CD4-positive, CD25-positive, alpha-beta regulatory T cell (primary cell): Measurements from ENCODE around the gene ITIH3. TPM values are rescaled to one million over a fixed set of nuclear protein-coding genes. Genes with fewer than 3 reads are reported as not detected.
"Not testable (repeated sequence)": the region's sequence is repeated elsewhere in the genome, so short reads cannot be mapped to it uniquely, and the experiment has no call there.

Experiments used
- ATAC-seq, 2 donors: fragments of 150-1000 bp; cut with Tn5 transposase; one replicate each; pipeline ENCODE4 v1.10.0; 2021; ENCODE audit warnings: low read depth in 2 of 2, moderate number of reproducible peaks in 2 of 2, moderate library complexity in 1 of 2
- DNase-seq, 3 donors: peaks; one replicate each; pipeline versions ENCODE4 v3.0.0 to v3.0.0-alpha.2; 2012 to 2022; ENCODE audit warnings: mixed read lengths in 1 of 3
- H3K27ac ChIP-seq: one replicate; pipeline ENCODE4 v1.7.0; 2013; ENCODE audit warnings: mild to moderate bottlenecking, low read length; ENCODE audit not compliant: insufficient read depth, poor library complexity, severe bottlenecking
- H3K27me3 ChIP-seq: one replicate; pipeline ENCODE4 v1.7.0; 2013; ENCODE audit warnings: low read length; ENCODE audit not compliant: control insufficient read depth, insufficient read depth
- H3K36me3 ChIP-seq: one replicate; pipeline ENCODE4 v1.7.0; 2013; ENCODE audit warnings: mild to moderate bottlenecking, low read length, moderate library complexity; ENCODE audit not compliant: control insufficient read depth, insufficient read depth
- H3K4me1 ChIP-seq: 2 replicates; pipeline ENCODE4 v1.7.0; 2013; ENCODE audit warnings: mild to moderate bottlenecking, low read length; ENCODE audit not compliant: insufficient read depth, control insufficient read depth, poor library complexity, severe bottlenecking
- H3K4me3 ChIP-seq: one replicate; pipeline ENCODE4 v1.7.0; 2013; ENCODE audit warnings: low read depth, mild to moderate bottlenecking, low read length, moderate library complexity
- H3K9me3 ChIP-seq, 2 experiments: 1 replicate in 1 of 2; 2 replicates in 1 of 2; pipeline ENCODE4 v1.7.0; 2013; ENCODE audit warnings: low read length in 2 of 2, mild to moderate bottlenecking in 1 of 2, moderate library complexity in 1 of 2; ENCODE audit not compliant: control insufficient read depth in 2 of 2
- H3K27ac Mint-ChIP-seq, 3 donors: one replicate each; pipeline ENCODE4 v1.8.0; 2020 to 2022; ENCODE audit warnings: mild to moderate bottlenecking in 3 of 3, mixed read lengths in 3 of 3, moderate library complexity in 2 of 3
- H3K27me3 Mint-ChIP-seq: one replicate; pipeline ENCODE4 v1.8.0; 2022; ENCODE audit warnings: mild to moderate bottlenecking, mixed read lengths
- H3K36me3 Mint-ChIP-seq: one replicate; pipeline ENCODE4 v1.8.0; 2020; ENCODE audit warnings: mixed read lengths
- H3K4me1 Mint-ChIP-seq, 4 donors: one replicate each; pipeline ENCODE4 v1.8.0; 2020 to 2022; ENCODE audit warnings: mixed read lengths in 4 of 4, mild to moderate bottlenecking in 1 of 4
- H3K4me3 Mint-ChIP-seq, 4 donors: one replicate each; pipeline ENCODE4 v1.8.0; 2020 to 2022; ENCODE audit warnings: mild to moderate bottlenecking in 4 of 4, mixed read lengths in 4 of 4, moderate library complexity in 3 of 4
- H3K9me3 Mint-ChIP-seq, 7 donors: one replicate each; pipeline ENCODE4 v1.8.0; 2020 to 2022; ENCODE audit warnings: mixed read lengths in 7 of 7, mild to moderate bottlenecking in 3 of 7, moderate library complexity in 2 of 7
- polyA plus RNA-seq, 4 donors: library from polyadenylated mRNA; unstranded; fragments of 300-500 nt; fragmentation: Illumina TruSeq; gene quantifications; one replicate each; pipeline ENCODE4 v1.2.3, GENCODE V29; 2021
- total RNA-seq: library from RNA; stranded (reverse); gene quantifications from one replicate; pipeline ENCODE4 v1.2.3, GENCODE V29; 2022

Gene ITIH3
- total and polyA plus RNA-seq, 5 donors from 2014 or later: 0.63 to 1.5 TPM; not detected in 3

DNA sequence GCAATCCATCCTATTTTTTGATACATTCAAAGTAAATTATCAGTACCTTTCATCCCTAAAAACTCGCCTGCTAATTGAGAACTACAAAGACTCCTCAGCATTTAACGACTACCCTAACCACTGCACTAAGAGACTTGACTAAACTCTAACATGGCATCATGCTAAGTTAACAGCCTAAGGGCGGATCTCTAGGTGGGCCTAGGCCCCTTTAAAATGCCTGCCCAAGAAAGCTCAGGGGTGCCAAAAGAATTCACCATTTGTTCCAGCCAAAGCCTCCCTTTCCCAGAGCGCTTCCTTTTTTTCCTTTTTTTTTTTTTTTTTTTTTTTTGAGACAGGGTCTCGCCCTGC is 23.3 kb upstream of the ITIH3 start:
- peaks cover 6% of the 10 kb centered on the region for H3K27me3 Mint-ChIP-seq
- Histone ChIP-seq H3K27ac (peak overlapping the region; percentile 62), H3K36me3 (peaks cover 7% of the 10 kb centered on the region), H3K9me3 (no peaks in the 10 kb centered on the region), H3K4me1 (peaks cover 15% of the 10 kb centered on the region), H3K27me3 (no peaks in the 10 kb centered on the region), H3K4me3 (peak overlapping the region; percentile 90)
- H3K9me3 Mint-ChIP-seq: no peaks in the 10 kb centered on the region
- H3K36me3 Mint-ChIP-seq: peaks cover 3% of the 10 kb centered on the region
- peaks cover 15 to 25% (median 21%) of the 10 kb centered on the region in 4 donors for H3K4me1 Mint-ChIP-seq
- ATAC-seq: no peak
- H3K4me3 Mint-ChIP-seq: peak overlapping the region; percentile 93 to 98 (median 98)
- peak overlapping the region; percentile 90 to 97 (median 92) for H3K27ac Mint-ChIP-seq
- DNase-seq: no peak

DNA sequence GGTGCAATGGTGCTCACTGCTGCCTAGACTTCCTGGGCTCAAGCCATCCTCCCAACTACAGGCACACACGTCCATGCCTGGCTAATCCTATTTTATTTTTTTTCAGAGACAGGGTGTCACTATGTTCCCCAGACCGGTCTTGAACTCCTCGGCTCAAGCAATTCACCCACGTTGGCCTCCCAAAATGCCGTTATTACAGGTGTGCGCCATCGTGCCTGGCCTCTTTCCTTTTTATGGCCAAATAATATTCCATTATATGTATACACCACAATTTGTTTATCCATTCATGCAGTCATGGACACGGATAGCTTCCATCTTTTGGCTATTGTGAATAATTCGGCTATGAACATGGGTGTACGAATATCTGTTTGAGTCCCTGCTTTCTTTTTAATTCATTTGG is 22.9 kb upstream of the ITIH3 start:
- peak overlapping the region; percentile 62 for H3K27ac ChIP-seq
- H3K27me3 ChIP-seq: no peaks in the 10 kb centered on the region
- no peaks in the 10 kb centered on the region for H3K9me3 Mint-ChIP-seq
- no peaks in the 10 kb centered on the region for H3K9me3 ChIP-seq
- no peak overlapping the region for H3K4me3 ChIP-seq
- peaks cover 6% of the 10 kb centered on the region for H3K27me3 Mint-ChIP-seq
- DNase-seq: no peak
- H3K27ac Mint-ChIP-seq: peak overlapping the region in 1 of 3 donors; percentile 90
- H3K4me1 ChIP-seq: peaks cover 15% of the 10 kb centered on the region
- no peak for ATAC-seq
- peaks cover 15 to 25% (median 21%) of the 10 kb centered on the region in 4 donors for H3K4me1 Mint-ChIP-seq
- H3K36me3 ChIP-seq: peaks cover 6% of the 10 kb centered on the region
- H3K36me3 Mint-ChIP-seq: peaks cover 3% of the 10 kb centered on the region
- peak overlapping the region; percentile 93 to 98 (median 98) for H3K4me3 Mint-ChIP-seq

DNA sequence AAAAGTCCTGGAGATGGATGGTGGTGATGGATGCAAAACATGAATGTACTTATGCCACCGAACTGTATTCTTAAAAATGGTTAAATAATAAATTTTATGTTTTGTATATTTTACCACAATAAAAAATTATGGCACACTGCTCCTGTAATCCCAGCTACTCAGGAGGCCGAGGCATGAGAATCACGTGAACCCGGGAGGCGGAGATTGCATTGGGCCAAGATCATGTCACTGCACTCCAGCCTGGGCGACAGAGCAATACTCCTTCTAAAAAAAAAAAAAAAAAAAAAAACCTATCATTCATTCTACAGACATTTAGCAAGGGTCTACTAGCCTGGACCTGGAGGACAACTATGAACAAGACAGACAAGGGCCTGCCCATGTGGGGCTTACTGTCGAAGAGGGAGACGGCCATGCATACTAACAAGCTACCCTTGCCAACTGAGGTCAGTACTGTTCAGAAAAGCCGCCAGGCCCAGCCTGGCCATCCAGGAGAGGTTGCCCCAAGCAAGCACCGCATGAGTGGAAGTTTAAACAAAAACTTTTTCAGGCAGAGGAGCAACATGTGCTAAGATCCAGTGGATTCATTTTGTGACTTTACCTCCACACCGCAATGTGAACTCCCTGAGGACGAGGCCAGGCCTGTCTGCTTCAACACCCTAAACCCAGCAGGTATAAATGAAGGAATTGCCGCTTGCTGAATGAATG is 21.1 kb upstream of the ITIH3 start:
- peaks cover 11 to 25% (median 19%) of the 10 kb centered on the region in 4 donors for H3K4me1 Mint-ChIP-seq
- H3K9me3 Mint-ChIP-seq: no peaks in the 10 kb centered on the region
- Histone ChIP-seq H3K36me3 (no peaks in the 10 kb centered on the region), H3K9me3 (no peaks in the 10 kb centered on the region), H3K27ac (no peak overlapping the region), H3K4me3 (no peak overlapping the region), H3K27me3 (no peaks in the 10 kb centered on the region), H3K4me1 (peaks cover 15% of the 10 kb centered on the region)
- no peak for DNase-seq
- peaks cover 7% of the 10 kb centered on the region for H3K27me3 Mint-ChIP-seq
- ATAC-seq: no peak
- H3K27ac Mint-ChIP-seq: peak overlapping the region in 1 of 3 donors; percentile 37
- H3K36me3 Mint-ChIP-seq: no peaks in the 10 kb centered on the region
- H3K4me3 Mint-ChIP-seq: peak overlapping the region in 2 of 4 donors; percentile 14 to 40

DNA sequence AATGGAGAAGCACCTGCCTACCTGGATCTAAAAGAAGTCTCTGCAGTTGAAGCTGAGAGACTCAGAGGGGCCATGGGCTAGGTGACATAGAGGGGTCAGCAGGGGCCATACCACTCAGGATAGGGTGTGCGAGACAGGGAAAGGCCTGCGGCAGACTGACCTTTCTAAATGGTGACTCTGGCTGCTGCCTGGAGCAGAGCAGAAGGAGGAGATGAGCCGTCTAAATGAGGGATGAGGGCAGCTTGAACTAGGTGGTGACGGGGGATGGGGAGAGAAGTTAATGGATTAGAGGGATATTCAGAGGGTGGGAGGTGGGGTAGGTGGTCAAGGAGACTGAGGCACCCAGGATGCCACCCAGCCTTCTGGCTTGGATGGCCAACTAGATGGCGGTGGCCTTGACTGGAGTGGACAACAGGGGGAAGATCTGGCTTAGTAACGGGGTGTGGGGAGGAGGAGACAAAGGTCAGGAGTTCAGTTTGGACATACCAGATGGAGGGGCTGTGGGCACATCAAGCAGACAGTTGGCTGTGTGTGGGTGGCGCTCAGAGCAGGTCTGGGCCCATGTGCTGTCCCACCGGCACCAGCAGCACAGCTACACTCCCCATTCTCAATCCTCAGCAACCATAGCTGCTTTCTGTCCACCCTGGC is 20.4 kb upstream of the ITIH3 start:
- H3K27me3 ChIP-seq: no peaks in the 10 kb centered on the region
- Mint-ChIP-seq H3K9me3 (no peaks in the 10 kb centered on the region), H3K4me3 (no peak overlapping the region), H3K27ac (no peak overlapping the region), H3K36me3 (no peaks in the 10 kb centered on the region), H3K4me1 (peaks cover 11 to 24% (median 18%) of the 10 kb centered on the region in 4 donors), H3K27me3 (peaks cover 11% of the 10 kb centered on the region)
- H3K4me3 ChIP-seq: no peak overlapping the region
- peaks cover 15% of the 10 kb centered on the region for H3K4me1 ChIP-seq
- no peaks in the 10 kb centered on the region for H3K9me3 ChIP-seq
- DNase-seq (no peak), ATAC-seq (no peak)
- no peak overlapping the region for H3K27ac ChIP-seq
- H3K36me3 ChIP-seq: no peaks in the 10 kb centered on the region

DNA sequence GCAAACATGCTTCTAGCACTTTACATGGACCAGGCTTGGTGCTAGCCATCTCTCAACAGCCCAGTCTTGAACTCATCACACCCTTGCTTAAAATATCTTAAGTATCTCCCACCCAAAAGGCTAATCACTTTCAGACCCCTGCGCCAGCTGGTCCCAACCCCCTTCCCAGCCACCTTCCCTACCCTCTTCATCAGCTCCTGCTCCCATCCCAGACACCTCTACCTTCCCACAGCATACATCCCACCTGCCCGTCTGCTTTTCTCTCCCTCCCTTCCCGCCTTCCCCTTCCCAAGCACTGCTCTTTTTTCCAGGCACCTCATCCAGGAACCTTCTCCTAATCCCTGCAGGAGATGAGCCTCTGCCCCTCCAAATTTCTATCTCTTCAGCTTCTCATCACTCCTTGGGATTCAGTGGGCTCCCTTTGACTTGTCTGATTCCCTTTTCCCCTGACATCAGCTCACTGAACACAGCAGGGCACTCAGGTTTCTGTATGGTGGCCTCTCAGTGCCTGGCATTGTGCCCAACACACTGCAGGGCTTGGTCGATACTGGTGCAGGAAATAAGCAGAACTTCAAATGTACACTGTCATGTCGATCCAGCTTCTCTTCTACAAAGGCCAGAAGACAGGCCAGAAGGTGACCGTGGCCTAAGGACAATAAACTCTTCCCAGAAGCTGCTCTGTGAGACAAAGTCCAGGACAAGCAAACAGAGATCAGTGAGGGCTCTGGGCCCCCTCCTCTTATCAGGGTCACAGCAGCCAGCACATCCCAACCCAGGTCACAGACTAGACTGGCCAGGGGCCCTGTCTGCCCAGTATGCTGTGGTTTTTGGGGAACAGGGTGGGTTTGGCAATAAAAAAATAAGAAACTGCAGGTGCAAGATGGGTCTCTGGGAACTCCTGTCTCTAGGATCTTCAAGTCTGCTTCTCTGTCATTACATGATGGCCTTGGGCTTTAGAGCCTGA is 19.4 kb upstream of the ITIH3 start:
- no peak overlapping the region for H3K27ac ChIP-seq
- DNase-seq: no peak

DNA sequence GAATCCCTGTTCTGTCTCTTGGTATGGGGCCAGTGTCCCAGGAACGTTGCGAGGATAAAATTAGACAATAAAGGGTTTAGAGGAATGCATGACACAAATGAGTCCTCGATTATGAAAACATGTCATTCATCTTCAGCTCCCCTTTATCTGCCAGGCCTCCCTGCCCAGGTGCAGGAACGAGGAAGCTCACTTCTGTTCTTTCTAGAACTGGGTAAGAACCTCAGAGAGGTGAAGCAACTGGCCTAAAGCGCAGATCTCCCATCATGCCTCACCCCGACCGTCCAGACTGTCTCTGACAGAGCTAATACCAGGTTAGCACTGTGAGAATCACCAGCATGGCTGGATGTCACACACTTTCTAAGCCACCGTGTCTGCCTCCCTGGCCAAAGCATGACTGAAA is 18.7 kb upstream of the ITIH3 start:
- Histone ChIP-seq H3K4me1 (peaks cover 4% of the 10 kb centered on the region), H3K27me3 (no peaks in the 10 kb centered on the region), H3K4me3 (no peak overlapping the region), H3K27ac (no peak overlapping the region), H3K36me3 (no peaks in the 10 kb centered on the region), H3K9me3 (no peaks in the 10 kb centered on the region)
- DNase-seq (no peak), ATAC-seq (no peak)
- H3K36me3 Mint-ChIP-seq: no peaks in the 10 kb centered on the region
- H3K9me3 Mint-ChIP-seq: no peaks in the 10 kb centered on the region
- no peak overlapping the region for H3K27ac Mint-ChIP-seq
- no peak overlapping the region for H3K4me3 Mint-ChIP-seq
- H3K27me3 Mint-ChIP-seq: peaks cover 16% of the 10 kb centered on the region
- H3K4me1 Mint-ChIP-seq: peaks cover 4 to 13% (median 11%) of the 10 kb centered on the region in 4 donors

More for the DNA sequence above, 19.4 kb upstream of the ITIH3 start:
- ATAC-seq: no peak
- Mint-ChIP-seq H3K36me3 (no peaks in the 10 kb centered on the region), H3K4me3 (peak overlapping the region in 3 of 4 donors; percentile 3 to 43 (median 11)), H3K27me3 (peaks cover 16% of the 10 kb centered on the region), H3K4me1 (peaks cover 4 to 14% (median 12%) of the 10 kb centered on the region in 4 donors), H3K27ac (peak overlapping the region in 1 of 3 donors; percentile 76), H3K9me3 (no peaks in the 10 kb centered on the region)
- Histone ChIP-seq H3K9me3 (no peaks in the 10 kb centered on the region), H3K27me3 (no peaks in the 10 kb centered on the region), H3K4me1 (peaks cover 5% of the 10 kb centered on the region), H3K4me3 (no peak overlapping the region), H3K36me3 (no peaks in the 10 kb centered on the region)

DNA sequence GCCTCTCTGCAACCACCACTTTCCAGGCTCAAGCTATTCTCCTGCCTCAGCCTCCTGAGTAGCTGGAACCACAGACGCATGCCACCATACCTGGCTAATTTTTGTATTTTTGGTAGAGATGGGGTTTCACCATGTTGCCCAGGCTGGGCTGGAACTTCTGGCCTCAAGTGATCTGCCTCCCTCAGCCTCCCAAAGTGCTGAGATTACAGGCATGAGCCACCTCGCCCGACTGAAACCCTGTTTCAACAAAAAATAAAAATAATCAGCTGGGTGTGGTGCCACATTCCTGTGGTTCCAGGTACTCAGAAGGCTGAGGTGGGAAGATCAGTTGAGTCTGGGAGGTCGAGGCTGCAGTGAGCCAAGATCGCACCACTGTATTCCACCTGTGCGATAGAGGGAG is 18.1 kb upstream of the ITIH3 start:
- H3K4me1 ChIP-seq, H3K4me1 Mint-ChIP-seq, H3K9me3 Mint-ChIP-seq, H3K4me3 Mint-ChIP-seq, H3K27me3 ChIP-seq, H3K27ac ChIP-seq, H3K36me3 Mint-ChIP-seq, H3K36me3 ChIP-seq, ATAC-seq, H3K27ac Mint-ChIP-seq, H3K9me3 ChIP-seq, DNase-seq, H3K4me3 ChIP-seq: not testable (repeated sequence)
- peaks cover 16% of the 10 kb centered on the region for H3K27me3 Mint-ChIP-seq
